ENCODE measurements around the gene AOAH. TPM values are rescaled to one million over a fixed set of nuclear protein-coding genes. Genes with fewer than 3 reads are reported as not detected.

The AOAH gene
- total RNA-seq, 1 experiment from 2014 or later: 0.39 TPM

DNA sequence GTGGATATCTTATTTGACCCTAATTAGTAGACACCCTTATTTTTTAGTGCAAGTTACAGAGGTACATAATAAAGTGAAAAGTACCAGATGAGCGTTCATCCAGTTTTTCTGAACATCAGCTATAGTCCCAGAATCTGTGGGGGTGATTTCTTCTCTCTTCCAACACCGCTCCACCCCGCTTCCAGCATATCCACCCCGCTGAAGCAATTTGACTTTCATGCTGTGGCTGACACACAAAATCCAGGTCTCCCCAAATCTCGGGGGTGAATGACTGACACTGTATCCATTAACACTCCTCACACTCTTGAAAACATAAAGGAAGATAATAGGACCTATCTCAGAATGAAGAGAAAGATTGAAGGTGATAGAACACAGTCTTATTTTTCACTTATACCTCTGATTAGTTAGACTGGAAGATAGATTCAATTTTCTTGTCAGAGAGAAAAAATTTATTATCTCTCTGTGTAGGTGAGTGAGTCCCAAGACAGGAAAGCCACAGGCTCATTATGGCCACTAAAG lies 191.3 kb downstream of the AOAH start:
- Histone ChIP-seq H4K5ac (ENCODE audit: insufficient read length, low read depth, low read length) (no peak overlapping the region), H3K27me3 (ENCODE audit: insufficient read depth, low read length) (no peaks in the 10 kb centered on the region), H4K8ac (replicated peaks; ENCODE audit: insufficient read length, low read depth, low read length) (no peak overlapping the region), H4K91ac (ENCODE audit: insufficient read length, low read depth, low read length) (no peak overlapping the region), H3K56ac (ENCODE audit: insufficient read length, low read depth, low read length) (no peak overlapping the region), H3K18ac (ENCODE audit: insufficient read length, low read depth, low read length) (no peak overlapping the region), H3K4me1 (ENCODE audit: insufficient read depth, low read length) (no peaks in the 10 kb centered on the region), H2BK12ac (ENCODE audit: insufficient read length, low read depth, low read length) (no peak overlapping the region), H3K9ac (ENCODE audit: extremely low read depth, insufficient read length, low read length) (no peak overlapping the region), H3K27ac (ENCODE audit: insufficient read length, low read depth, low read length) (no peak overlapping the region), H2BK5ac (ENCODE audit: insufficient read length, low read length) (no peak overlapping the region), H3K14ac (ENCODE audit: insufficient read depth, low read length) (no peak overlapping the region), H3K4ac (ENCODE audit: low read depth, low read length) (no peak overlapping the region), H3K23ac (ENCODE audit: insufficient read length, low read depth, low read length) (no peak overlapping the region), H3K9me3 (ENCODE audit: control insufficient read depth, low read depth, low read length) (no peaks in the 10 kb centered on the region), H3K79me2 (ENCODE audit: insufficient read depth, low read length) (no peaks in the 10 kb centered on the region), H3K79me1 (ENCODE audit: insufficient read depth, low read depth, low read length, poor library complexity, severe bottlenecking) (no peaks in the 10 kb centered on the region), H2BK120ac (ENCODE audit: low read depth, low read length, poor library complexity, severe bottlenecking) (no peak overlapping the region), H3K23me2 (ENCODE audit: insufficient read length, low read depth, low read length, poor library complexity, severe bottlenecking) (no peaks in the 10 kb centered on the region), H2AK5ac (ENCODE audit: insufficient read length, low read length) (no peak overlapping the region), H4K20me1 (ENCODE audit: control insufficient read depth, insufficient read depth, insufficient read length) (no peaks in the 10 kb centered on the region), H3T11ph (ENCODE audit: low read length) (no peak overlapping the region), H2BK20ac (ENCODE audit: low read depth, low read length, poor library complexity, severe bottlenecking) (no peak overlapping the region), H3K4me2 (ENCODE audit: insufficient read depth, insufficient read length, low read length) (no peak overlapping the region), H2BK15ac (ENCODE audit: low read depth, low read length) (no peak overlapping the region), H2AFZ (ENCODE audit: low read length) (no peak overlapping the region)
- no peaks in the 10 kb centered on the region for H3K27me3 Mint-ChIP-seq (ENCODE audit: low read depth)
- TF ChIP-seq, protein P1, sequence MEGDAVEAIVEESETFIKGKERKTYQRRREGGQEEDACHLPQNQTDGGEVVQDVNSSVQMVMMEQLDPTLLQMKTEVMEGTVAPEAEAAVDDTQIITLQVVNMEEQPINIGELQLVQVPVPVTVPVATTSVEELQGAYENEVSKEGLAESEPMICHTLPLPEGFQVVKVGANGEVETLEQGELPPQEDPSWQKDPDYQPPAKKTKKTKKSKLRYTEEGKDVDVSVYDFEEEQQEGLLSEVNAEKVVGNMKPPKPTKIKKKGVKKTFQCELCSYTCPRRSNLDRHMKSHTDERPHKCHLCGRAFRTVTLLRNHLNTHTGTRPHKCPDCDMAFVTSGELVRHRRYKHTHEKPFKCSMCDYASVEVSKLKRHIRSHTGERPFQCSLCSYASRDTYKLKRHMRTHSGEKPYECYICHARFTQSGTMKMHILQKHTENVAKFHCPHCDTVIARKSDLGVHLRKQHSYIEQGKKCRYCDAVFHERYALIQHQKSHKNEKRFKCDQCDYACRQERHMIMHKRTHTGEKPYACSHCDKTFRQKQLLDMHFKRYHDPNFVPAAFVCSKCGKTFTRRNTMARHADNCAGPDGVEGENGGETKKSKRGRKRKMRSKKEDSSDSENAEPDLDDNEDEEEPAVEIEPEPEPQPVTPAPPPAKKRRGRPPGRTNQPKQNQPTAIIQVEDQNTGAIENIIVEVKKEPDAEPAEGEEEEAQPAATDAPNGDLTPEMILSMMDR (conservative IDR thresholded peaks at IDR 0.05): no peak
- H3K27ac Mint-ChIP-seq: no peak overlapping the region
- H3K4me3 Mint-ChIP-seq: no peak overlapping the region
- no peaks in the 10 kb centered on the region for H3K36me3 Mint-ChIP-seq (ENCODE audit: insufficient read depth in 1 of 3, low read depth in 3 of 3)
- no peaks in the 10 kb centered on the region for H3K4me1 Mint-ChIP-seq
- no peak for DNase-seq
- no CpG with 5 or more reads among the region's 5 CpGs for WGBS (ENCODE audit: extremely low coverage, insufficient read length, low lambda C conversion rate)
- H3K9me3 Mint-ChIP-seq: no peaks in the 10 kb centered on the region

All from H9 (cell line).